Renal cortical epithelial cell (primary cell): Measurements from ENCODE around the gene ANTKMT. TPM values are rescaled to one million over a fixed set of nuclear protein-coding genes. Genes with fewer than 3 reads are reported as not detected.

ENCODE experiments used
- DNase-seq: peaks from one replicate; pipeline ENCODE4 v3.0.0-alpha.2; 2011; ENCODE audit warnings: low read depth
- total RNA-seq: library from RNA; depleted of rRNA; stranded (reverse); fragments of >200 nt; gene quantifications from 2 replicates; pipeline ENCODE4 v1.2.3, GENCODE V29; 2014

ANTKMT gene
- total RNA-seq, 1 donor from 2014 or later = 23.1 TPM

- no peak for DNase-seq
Measured at GRCh38 chr16:698911-699671, 21.9 kb upstream of the ANTKMT start.

- DNase-seq = no peak
Measured at GRCh38 chr16:700684-701584, 20.0 kb upstream of the ANTKMT start.

GRCh38 chr16:702341-702740 lies 18.6 kb upstream of the ANTKMT start:
- no peak for DNase-seq

- no peak for DNase-seq
Measured at GRCh38 chr16:703406-703805, 17.5 kb upstream of the ANTKMT start.

- DNase-seq = no peak
Measured at GRCh38 chr16:704047-704446, 16.9 kb upstream of the ANTKMT start.

GRCh38 chr16:704552-705380 lies 16.2 kb upstream of the ANTKMT start:
- no peak for DNase-seq

- no peak for DNase-seq
Measured at GRCh38 chr16:705431-706188, 15.3 kb upstream of the ANTKMT start, which contains the start of gene FBXL16. Gene FBXL16, minus strand, starts transcription at chr16:705801. Its CDS starts 8,396 bp downstream, at chr16:697405.

GRCh38 chr16:706189-707061 lies 14.5 kb upstream of the ANTKMT start:
- no peak for DNase-seq

GRCh38 chr16:707062-707538 lies 13.8 kb upstream of the ANTKMT start:
- no peak for DNase-seq

GRCh38 chr16:708019-708418 lies 12.9 kb upstream of the ANTKMT start:
- no peak for DNase-seq

GRCh38 chr16:708959-709358 lies 12.0 kb upstream of the ANTKMT start:
- DNase-seq = no peak

GRCh38 chr16:709566-710499 lies 11.1 kb upstream of the ANTKMT start:
- peak; percentile 44 for DNase-seq

GRCh38 chr16:710500-711075 lies 10.4 kb upstream of the ANTKMT start:
- DNase-seq = no peak

GRCh38 chr16:711084-711483 lies 9.9 kb upstream of the ANTKMT start:
- DNase-seq = no peak

- peak; percentile 15 for DNase-seq
Measured at GRCh38 chr16:711548-712320, 9.2 kb upstream of the ANTKMT start.

GRCh38 chr16:712740-713250 lies 8.2 kb upstream of the ANTKMT start:
- DNase-seq = peak; percentile 98

- DNase-seq = no peak
Measured at GRCh38 chr16:714079-714478, 6.9 kb upstream of the ANTKMT start.
